NCI-H345 treated with DMSO at 0.1 percent for 48 hours (cell line): Measurements from ENCODE around the gene CRACR2A.
A peak's percentile ranks its signal among the peaks of the same experiment; 100 is the strongest.

Experiments
- DNase-seq: peaks from one replicate; lab custom pipeline; 2025; ENCODE audit not compliant: unreplicated experiment; lab: John Stamatoyannopoulos, UW

The CRACR2A gene, protein sequence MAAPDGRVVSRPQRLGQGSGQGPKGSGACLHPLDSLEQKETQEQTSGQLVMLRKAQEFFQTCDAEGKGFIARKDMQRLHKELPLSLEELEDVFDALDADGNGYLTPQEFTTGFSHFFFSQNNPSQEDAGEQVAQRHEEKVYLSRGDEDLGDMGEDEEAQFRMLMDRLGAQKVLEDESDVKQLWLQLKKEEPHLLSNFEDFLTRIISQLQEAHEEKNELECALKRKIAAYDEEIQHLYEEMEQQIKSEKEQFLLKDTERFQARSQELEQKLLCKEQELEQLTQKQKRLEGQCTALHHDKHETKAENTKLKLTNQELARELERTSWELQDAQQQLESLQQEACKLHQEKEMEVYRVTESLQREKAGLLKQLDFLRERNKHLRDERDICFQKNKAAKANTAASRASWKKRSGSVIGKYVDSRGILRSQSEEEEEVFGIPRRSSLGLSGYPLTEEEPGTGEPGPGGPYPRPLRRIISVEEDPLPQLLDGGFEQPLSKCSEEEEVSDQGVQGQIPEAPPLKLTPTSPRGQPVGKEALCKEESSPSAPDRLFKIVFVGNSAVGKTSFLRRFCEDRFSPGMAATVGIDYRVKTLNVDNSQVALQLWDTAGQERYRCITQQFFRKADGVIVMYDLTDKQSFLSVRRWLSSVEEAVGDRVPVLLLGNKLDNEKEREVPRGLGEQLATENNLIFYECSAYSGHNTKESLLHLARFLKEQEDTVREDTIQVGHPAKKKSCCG

DNA sequence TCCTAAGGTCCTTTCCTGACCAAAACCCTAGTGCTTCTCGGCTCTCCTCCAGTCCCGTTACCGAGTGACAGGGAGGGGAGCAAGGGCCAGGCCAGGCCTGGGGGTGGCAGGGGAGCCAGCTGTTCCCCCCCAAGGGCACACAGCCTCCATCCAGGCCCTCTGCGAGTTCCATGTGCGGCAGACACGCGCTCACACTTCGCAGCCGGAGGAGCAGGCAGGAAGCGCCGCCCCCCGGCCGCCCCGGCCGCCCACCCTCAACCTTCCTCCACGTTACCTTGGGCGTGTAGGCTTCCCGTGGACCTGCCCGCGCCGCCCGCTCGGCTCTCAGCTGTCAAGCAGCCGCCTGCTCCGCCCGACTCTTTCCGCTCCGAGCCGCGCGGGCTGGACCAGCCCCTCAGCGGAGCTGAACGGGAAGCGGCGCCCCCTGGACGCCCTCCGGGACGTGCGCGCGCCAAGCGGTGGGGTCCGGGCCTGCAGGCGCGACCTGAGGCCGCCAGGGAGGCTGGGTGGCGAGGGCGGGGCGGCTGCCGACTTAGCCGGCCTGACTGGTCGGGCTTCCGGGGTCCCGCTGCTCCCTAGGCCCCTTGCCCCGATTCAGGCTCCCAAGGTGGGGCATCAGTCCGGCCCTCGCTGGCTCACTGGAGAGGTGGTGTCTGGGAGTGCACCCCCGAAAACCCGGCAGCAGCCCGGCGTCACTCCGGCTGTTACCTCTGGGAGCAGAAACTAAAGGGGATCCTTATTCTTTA is at the start of gene CRACR2A:
Gene CRACR2A, minus strand, starts transcription at position 369 of the 746 bp plus-strand sequence. CDS start 56,110 bp downstream, outside the sequence.
- DNase-seq, result no peak

DNA sequence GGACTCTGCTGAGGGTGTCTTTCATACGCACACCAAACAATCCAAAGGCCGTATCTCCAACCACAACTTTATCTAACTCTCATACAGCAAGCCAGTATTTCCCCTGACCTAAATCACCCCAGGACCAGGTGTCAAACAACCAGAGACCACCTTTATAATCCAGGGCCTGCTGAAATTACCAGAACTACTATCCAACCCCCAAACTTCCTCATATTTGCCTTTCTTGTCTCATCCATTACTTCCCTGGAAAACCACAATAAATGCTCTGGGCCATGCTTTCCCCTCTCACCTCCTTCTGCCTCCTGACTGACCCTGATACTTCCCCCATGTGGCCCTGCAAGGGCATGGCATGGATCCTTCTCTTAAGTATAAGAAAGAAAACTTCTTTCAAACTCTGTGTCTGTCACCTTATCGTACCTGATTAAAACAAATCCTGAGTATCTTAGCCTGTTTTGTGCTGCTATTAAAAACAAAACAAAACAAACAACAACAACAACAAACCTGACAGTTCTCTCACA is 44.7 kb upstream of the CRACR2A start:
- no peak for DNase-seq

DNA sequence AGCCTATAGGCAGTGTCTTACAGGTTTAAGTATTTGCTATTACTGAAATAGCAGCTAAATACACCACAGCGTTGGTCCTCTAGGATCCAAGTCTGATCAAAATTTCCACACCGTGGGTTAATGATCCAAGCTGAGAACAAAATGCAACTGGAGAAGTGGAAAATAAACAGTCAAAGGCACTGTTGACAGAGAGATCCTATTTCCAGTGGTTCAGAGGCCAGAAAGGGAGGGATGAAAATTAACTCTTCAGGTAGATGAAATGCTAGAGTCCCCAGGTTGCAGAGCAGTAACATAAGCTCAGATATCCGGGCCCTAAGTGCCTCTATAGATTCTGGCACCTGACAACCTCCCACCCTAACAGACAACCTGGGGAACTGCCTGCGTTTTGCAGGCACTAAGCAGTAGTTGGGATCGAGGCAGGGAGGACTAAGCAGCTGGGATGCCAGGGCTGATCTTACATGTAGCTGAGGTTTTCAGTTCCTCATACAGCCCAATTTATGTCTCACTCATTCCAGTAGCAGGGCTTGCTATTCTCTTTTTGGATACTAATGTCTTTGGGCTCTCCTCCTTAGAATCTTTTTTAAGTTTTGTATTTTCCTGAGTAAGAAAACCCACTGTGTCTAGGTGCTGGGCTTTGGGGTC is 42.7 kb upstream of the CRACR2A start:
- DNase-seq, result peak; percentile 80

DNA sequence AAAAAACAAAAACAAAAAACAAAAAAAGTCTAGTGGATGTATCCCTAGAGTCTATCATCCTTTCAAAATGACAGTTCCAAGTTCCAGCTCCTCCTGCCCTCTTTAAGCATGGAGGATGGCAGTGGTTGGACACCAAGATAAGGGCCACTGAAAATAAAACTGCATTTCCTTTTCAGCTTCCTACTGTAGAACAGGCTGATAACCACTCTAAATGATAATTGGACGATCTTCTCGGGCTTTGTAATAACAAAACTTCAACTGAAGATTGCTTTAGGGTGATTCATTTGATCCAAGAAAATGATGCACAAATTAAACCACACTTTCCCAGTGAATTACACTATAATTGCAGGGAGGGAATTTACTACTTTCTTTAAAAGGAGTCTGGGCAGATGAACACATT is 42.2 kb upstream of the CRACR2A start:
- no peak for DNase-seq

DNA sequence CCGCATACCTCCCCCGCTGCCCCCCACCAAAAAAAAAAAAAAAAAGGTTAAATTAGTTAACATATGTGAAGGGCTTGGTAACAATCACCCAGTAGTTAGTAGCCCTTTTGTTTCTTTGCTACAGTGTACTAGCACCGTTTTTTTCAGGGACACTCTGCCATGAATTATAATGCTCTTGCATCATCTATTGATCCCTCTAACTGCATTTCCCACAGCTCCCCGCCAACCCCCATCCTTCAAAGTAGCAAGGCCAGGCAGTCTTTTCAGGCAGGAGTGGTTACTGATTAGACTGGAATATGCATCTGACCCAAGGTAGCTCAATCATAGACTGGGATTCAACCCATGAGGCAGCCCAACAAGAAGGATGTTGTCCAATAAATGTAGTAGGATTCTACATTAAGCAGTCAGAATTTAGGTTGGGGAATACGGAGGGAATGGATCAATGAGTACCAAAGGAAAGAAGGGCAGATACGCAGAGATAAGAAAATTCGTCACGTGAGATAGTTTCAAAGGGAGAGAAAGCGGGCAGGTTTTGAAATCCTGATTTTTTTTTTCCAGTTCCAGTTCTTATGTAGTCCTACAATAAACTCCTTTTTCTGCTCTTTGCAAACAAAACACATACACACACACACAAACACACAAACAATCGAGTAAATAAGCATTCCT is 39.8 kb upstream of the CRACR2A start:
- no peak for DNase-seq

DNA sequence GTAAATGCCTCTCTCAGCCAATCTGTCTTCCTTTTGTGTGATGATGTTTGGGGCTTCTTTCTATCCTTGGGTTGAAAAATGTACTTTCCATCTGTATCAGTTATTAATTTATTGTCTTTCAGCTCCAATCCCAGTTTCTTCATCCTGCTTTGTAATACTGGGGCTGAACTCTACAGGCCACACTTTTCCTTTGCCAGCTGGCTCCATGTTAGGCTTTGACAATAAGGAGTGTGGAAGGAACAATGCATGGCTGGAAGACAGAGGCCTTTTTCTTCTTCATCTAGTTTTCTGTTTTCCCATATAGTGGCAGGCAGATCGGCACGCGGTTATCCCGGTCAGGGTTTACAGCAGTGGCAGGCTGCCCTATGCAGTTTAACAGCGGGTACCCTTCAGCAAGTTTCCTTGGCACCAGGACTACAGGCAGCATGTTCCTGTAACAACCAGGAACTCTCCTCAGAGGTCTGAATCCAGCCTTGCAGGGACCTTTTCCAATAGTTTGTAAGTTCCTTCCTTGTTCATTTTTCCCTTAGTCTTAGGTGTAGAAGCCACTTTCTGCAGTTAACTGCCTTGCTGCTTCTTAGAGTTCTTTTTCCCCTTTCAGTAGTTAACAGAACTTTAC is 38.5 kb upstream of the CRACR2A start:
- no peak for DNase-seq

DNA sequence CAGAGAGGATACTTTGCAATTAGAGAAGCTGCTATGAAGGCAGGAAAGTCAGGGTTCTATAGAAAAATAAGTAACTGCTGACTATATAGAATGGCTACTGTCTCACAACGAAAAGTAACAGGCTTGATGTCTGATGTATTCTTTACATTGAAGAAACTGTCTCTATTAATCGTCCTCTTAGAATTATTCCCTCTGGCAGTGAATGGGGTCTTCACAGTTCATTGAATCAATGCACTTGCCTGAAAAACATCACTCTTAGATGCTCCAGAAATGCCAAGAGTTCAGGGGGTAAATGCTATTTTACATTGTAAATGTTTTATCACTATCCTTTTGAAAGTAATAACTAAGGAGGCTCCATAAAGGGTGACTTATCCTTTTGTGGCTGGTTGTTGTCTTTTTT is 37.7 kb upstream of the CRACR2A start:
- no peak for DNase-seq

DNA sequence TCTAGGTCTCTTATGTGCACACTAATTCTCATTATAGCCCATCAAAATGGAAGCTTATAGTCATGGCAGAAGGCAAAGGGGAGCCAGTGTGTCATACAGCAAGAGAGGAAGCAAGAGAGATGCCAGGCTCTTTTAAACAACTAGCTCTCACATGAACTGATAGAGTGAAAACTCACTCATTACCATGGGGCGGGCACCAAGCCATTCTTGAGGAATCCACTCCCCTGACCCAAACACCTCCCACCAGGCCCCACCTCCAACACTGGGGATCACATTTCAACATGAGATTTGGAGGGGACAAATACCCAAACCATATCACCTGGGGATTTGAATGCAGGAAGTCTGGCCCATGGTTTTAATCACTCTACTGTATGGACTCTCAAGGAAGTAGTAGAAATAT is 36.9 kb upstream of the CRACR2A start:
- DNase-seq, result no peak

DNA sequence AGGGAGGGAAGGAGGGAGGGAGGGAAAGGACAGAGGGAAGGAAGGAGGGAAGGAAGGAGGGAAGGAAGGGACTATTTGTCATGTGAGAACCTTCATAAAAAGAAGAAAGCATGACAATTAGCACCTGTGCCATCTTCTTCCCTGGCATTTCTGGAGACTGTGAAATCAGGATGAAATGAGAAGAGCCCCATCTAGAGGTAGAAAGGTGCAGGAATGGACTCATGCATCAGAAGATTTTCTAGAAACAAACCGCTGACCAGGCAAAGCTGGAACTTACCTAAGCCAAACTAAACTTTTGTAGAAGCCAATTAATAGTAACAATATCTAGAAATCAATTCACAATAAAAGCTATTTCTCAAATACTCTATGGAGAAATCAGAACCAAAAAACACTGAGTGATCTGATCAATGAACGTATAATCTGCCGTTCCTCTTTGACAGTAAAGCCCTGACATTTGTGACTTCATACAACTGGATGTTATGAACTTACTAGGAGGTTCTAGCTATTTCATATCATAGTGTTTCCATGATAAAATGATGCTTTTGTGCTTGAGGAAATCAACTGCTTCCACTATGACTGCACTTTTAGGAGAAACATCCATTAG is 24.4 kb upstream of the CRACR2A start:
- DNase-seq, result peak; percentile 47

DNA sequence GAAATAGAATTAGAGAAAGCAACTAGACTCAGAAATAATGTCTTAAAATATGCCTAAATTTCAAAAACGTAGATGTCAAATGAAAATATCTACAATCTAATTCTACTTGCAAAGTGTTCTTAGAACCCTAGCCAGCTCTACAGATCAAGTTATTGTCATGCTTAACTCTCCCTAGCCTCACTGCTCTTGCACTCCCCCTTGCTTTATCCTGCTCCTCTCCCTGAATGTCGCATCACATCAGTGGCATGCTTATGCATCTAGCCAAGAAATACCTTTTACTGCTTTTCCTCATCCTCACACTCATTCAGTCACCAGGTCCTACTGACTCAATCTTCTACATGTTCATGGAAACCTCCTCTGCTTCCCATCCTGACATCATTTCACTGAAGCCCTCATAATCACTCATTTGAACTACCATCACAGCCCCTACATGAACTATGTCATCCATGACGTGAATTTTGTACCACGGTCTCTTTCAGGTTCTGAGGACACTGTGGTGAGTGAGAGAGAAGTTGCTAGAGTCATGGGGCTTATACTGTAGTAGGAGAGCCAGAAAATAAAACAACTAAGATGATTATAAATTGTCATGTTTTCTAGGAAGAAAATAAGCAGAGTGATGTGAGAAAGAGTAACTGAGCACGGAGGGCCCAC is 22.6 kb upstream of the CRACR2A start:
- no peak for DNase-seq

DNA sequence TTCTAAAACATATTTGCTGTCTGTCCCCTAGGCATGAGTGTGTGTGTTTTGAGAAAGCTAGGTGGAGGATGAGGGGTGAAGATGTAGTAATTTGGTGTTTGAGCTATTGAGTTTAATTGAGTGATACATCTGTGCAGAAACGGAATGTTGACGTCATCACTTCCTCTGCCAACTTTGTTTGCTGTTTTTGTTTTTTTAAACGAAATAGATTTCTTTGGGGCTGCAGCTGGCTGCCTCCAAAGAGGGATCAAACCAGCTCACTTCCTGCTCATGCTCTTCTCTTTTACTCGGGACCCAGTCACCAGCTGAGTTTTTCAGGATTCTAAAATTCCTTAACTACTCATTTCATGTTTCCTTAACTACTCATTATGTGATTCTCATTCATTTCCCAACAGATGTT is 19.5 kb upstream of the CRACR2A start:
- DNase-seq, result no peak

DNA sequence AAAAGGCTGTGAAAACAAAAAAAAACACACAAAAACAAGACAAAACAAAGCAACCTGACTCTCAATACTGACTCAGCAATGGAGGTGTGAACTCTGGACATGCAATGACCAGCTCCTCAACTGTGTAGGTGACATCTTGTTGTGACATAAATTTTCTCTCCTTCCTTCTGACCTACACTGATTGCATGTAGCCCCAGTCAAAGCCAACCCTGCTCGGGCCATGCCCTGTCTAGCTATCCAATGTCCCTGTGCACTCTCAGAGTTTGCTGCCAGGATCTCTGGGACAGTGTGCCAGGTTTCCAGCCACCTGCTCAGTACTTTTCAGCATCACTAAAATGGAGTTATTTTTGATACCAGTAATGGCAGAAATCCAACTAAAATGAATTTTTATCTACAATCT is 18.9 kb upstream of the CRACR2A start:
- no peak for DNase-seq

DNA sequence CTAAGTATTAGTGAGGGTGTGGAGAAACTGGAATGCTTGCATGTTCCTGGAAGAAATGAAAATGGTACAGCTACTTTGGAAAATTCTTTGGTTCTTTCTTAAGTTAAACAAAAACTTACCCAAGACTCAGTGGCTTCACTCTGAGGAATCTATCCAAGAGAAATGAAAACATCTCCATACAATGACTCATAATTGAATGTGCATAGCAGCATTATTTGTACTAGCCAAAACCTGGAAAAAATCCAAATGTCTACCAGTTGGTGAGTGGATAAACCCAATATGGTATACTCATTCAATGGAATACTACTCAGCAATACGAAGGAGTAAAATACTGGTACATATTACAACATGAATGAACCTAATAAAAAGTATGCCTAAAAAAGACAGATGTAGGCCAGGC is 18.0 kb upstream of the CRACR2A start:
- DNase-seq, result no peak

DNA sequence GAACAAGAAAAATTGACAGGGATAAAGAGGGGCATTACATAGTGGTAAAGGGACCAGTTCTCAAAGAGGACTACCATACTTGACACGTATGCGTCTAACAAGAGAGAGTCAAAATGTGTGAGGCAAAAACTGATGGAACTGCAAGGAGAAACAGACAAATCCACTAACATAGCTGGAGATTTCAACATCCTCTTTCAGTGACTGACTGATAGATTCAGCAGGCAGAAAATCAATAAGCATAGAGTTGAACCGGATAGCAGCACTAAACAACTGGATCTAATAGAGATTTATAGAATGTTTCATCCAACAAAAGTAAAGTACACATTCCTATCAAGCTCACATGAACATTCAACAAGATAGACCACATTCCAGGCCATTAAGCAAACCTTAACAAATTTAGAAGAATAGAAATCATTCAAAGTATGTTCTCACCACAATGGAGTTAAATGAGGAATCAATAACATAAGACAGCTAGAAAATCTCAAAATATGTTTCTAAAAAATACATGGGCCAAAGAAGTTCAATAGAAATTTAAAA is 16.1 kb upstream of the CRACR2A start:
- no peak for DNase-seq

DNA sequence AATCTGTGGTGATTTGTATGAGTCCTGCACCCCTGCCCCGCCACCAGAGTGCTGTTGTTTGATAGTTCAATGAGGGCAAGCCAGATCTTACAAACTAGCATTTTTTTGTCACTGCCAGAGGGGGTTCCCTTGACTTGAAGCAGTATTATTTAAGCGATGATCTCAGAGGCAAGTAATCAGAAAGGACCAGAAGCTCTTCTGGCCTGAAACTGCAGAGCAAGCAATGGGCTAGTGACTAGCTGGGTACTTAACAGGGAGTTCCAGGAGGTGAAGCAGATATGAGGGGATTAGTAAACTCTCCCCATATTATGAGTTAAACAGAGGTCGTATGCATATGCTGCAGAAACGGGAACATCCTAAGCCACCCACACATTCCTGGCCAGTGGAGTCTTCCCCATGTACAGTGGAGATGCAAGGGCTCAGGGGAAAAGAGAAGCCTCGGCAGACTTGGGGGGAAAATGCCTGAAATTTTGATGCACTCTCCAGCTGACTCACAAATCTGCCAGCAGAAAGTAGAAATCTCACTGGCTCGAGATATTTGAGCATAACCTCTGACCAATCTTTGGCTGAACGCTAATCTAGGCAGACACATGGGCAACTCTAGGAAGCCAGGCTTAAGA is 8.3 kb upstream of the CRACR2A start:
- no peak for DNase-seq

DNA sequence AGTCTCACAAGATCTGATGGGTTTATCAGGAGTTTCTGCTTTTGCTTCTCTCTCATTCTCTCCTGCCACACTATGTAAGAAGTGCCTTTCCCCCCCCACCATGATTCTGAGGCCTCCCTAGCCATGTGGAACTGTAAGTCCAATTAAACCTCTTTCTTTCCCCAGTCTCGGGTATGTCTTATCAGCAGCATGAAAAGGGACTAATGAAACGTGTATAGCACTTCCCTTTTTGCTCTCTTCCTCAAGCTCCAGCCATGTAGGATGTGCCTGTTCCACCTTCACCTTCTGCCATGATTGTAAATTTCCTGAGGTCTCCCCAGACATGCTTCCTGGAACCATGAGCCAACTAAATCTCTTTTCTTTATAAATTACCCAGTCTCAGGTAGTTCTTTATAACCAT is 7.0 kb upstream of the CRACR2A start:
- no peak for DNase-seq

DNA sequence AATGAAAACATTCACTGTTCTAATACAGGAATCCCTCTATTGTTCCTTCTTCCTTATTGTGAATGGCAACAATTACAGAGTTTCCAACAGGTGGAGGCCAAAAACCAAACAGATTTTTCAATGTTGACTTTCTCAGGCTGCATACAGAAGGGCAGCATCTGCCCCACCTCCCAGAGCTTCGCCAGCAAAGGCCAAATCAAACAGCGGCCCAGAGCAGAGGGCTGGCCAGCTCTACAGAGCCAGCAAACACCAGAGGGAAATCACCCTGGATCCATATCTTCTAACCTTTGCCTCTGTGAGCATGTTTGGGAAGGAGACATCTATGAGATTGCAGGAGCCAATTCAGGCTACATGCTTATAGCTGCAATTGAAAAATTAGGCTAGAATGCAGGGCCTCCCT is 4.4 kb upstream of the CRACR2A start:
- no peak for DNase-seq

DNA sequence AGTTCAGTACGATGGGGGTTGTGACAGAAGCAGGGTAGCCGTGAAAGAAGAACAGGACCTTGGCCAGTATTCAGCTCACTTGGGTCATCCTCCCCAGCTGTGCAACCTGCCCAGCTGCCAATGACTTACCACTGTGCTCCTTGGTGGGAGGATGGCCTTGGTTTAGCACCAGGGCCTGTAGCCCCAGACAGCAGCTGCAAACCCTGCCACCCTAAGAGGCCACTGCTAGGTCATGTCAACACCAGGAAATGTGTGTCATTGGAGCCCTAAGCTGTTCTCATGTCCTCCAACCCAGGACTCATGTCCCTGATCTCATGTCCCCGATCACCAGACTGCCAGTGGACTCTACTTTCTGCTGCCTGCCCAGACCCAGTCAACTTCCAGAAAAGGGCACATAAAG is 3.0 kb upstream of the CRACR2A start:
- no peak for DNase-seq
